HepG2 (cell line): ENCODE results near the gene MYO9A. TPM values are rescaled to one million over a fixed set of nuclear protein-coding genes. Genes with fewer than 3 reads are reported as not detected.

ENCODE experiments used
- ATAC-seq: fragments of 200-7000 bp; cut with Tn5 transposase; 3 replicates; pipeline ENCODE4 v1.9.1; 2020; ENCODE audit warnings: mild to moderate bottlenecking, moderate library complexity
- BruUV-seq: library from RNA; stranded (reverse); fragments of 400-500 nt; replicated peaks from 2 replicates; lab custom pipeline; 2021; lab: Mats Ljungman, UMichigan
- CTCF ChIA-PET: fragments of 300-600 bp; formaldehyde crosslinking; extraction: SDS; loops from one replicate; lab custom pipeline; 2021; ENCODE audit warnings: low total read pairs, inconsistent platforms, low intra/inter-chr PET ratio; lab: Yijun Ruan, JAX
- POLR2A ChIA-PET: fragments of 350-600 bp; sonication (Branson Sonifier 250); formaldehyde crosslinking; loops from one replicate; lab custom pipeline; 2020; ENCODE audit warnings: antibody characterized with exemption, inconsistent platforms; lab: Yijun Ruan, JAX
- DNase-seq: peaks from one replicate; pipeline ENCODE4 v3.0.0-alpha.2; 2015; ENCODE audit warnings: low spot score
- FAIRE-seq: peaks from 3 replicates; lab custom pipeline; 2011; peaks lifted over from hg19 to GRCh38; lab: Jason Lieb, UNC
- H2AFZ ChIP-seq: one replicate; pipeline ENCODE4 v1.6.1; 2011; ENCODE audit warnings: low read length, inconsistent platforms
- H3K27ac ChIP-seq: fragments of 300-600 bp; 3 replicates; pipeline ENCODE4 v1.8.0; 2011; ENCODE audit warnings: mixed run types, mild to moderate bottlenecking, mixed read lengths, low read length, inconsistent platforms; ENCODE audit not compliant: insufficient read depth; ENCODE audit errors: extremely low read length
- H3K27me3 ChIP-seq, 2 experiments: fragments of 200-600 bp in 1 of 2; 2 replicates in 1 of 2; 3 replicates in 1 of 2; pipeline versions ENCODE4 v1.6.0 to v1.8.0; 2011; ENCODE audit warnings: low read length in 2 of 2, mild to moderate bottlenecking in 2 of 2, moderate library complexity in 2 of 2, inconsistent platforms in 1 of 2; ENCODE audit not compliant: insufficient read depth in 2 of 2, control insufficient read depth in 1 of 2
- H3K36me3 ChIP-seq, 2 experiments: fragments of 200-600 bp in 1 of 2; replicated peaks in 1 of 2; 2 replicates in 1 of 2; 3 replicates in 1 of 2; pipeline versions ENCODE4 v1.5.1 to v1.8.0; 2011; ENCODE audit warnings: low read length in 2 of 2, inconsistent platforms in 1 of 2; ENCODE audit not compliant: insufficient read depth in 2 of 2, control insufficient read depth in 1 of 2
- H3K4me1 ChIP-seq: 2 replicates; pipeline ENCODE4 v1.5.1; 2012; ENCODE audit warnings: low read length, inconsistent platforms; ENCODE audit not compliant: insufficient read depth
- H3K4me2 ChIP-seq: 2 replicates; pipeline ENCODE4 v1.6.0; 2011; ENCODE audit warnings: low read depth, low read length, inconsistent platforms
- H3K4me3 ChIP-seq, 3 experiments: fragments of 200-600 bp in 1 of 3; sonication (generic), shearing (Covaris generic) in 1 of 3; replicated peaks in 1 of 3; 2 replicates each; pipeline ENCODE4 v1.5.1; 2011 to 2016; ENCODE audit warnings: low read length in 3 of 3, inconsistent platforms in 2 of 3, low read depth in 2 of 3, mild to moderate bottlenecking in 2 of 3, control low read depth in 1 of 3, mixed read lengths in 1 of 3; ENCODE audit not compliant: insufficient read depth in 1 of 3
- H3K79me2 ChIP-seq: one replicate; pipeline ENCODE4 v1.6.1; 2011; ENCODE audit warnings: low read length, inconsistent platforms; ENCODE audit not compliant: insufficient read depth
- H3K9ac ChIP-seq: 2 replicates; pipeline ENCODE4 v1.6.0; 2011; ENCODE audit warnings: mild to moderate bottlenecking, low read depth, low read length, inconsistent platforms; ENCODE audit not compliant: insufficient read depth
- H3K9me3 ChIP-seq: 2 replicates; pipeline ENCODE4 v1.5.1; 2012; ENCODE audit warnings: mild to moderate bottlenecking, low read length
- H4K20me1 ChIP-seq: 2 replicates; pipeline ENCODE4 v1.6.0; 2011; ENCODE audit warnings: inconsistent platforms, mild to moderate bottlenecking, low read length, moderate library complexity; ENCODE audit not compliant: insufficient read depth
- ATF7 ChIP-seq, 2 experiments: fragments of 450-650 bp in 1 of 2; sonication (generic) in 1 of 2; formaldehyde crosslinking in 1 of 2; IDR thresholded peaks; 2 replicates each; pipeline versions ENCODE4 v1.4.0 to v1.6.1; 2016 to 2020; ENCODE audit warnings: antibody characterized with exemption in 1 of 2, mild to moderate bottlenecking in 1 of 2, missing genetic modification reagents in 1 of 2
- BRCA1 ChIP-seq: sonication (generic); formaldehyde crosslinking; IDR thresholded peaks from 2 replicates; pipeline ENCODE4 v1.4.0; 2020; ENCODE audit warnings: missing genetic modification reagents
- NFYB ChIP-seq: sonication (generic); formaldehyde crosslinking; IDR thresholded peaks from 2 replicates; pipeline ENCODE4 v1.4.0; 2020; ENCODE audit warnings: missing genetic modification reagents
- NKX3-1 ChIP-seq: sonication (generic); formaldehyde crosslinking; IDR thresholded peaks from 2 replicates; pipeline ENCODE4 v1.5.0; 2020; ENCODE audit warnings: missing genetic modification reagents
- SNAPC2 ChIP-seq: sonication (generic); formaldehyde crosslinking; IDR thresholded peaks from 2 replicates; pipeline ENCODE4 v1.8.1; 2022; ENCODE audit warnings: mild to moderate bottlenecking, missing genetic modification reagents
- SP2 ChIP-seq: sonication (generic); formaldehyde crosslinking; IDR thresholded peaks from 2 replicates; pipeline ENCODE4 v1.5.1; 2020; ENCODE audit warnings: mild to moderate bottlenecking, missing genetic modification reagents
- SRSF4 ChIP-seq: fragments of 200-400 bp; formaldehyde crosslinking; IDR thresholded peaks from one replicate; pipeline ENCODE4 v1.6.1; 2018; ENCODE audit warnings: mild to moderate bottlenecking, low read depth, low read length, moderate library complexity; ENCODE audit not compliant: poor library complexity, severe bottlenecking
- ZNF263 ChIP-seq: sonication (generic); formaldehyde crosslinking; IDR thresholded peaks from 2 replicates; pipeline ENCODE4 v1.4.0; 2020; ENCODE audit warnings: missing genetic modification reagents
- WGBS: methylation state at CpG from one replicate; pipeline ENCODE4 v1.1.6; 2017; ENCODE audit warnings: low lambda C conversion rate; 5-methylcytosine and 5-hydroxymethylcytosine counted together
- in situ Hi-C: cut with HindIII; loops from 2 replicates; pipeline ENCODE4 v1.10.0; 2017; ENCODE audit warnings: low pct_unique_long_range_greater_than_20kb; ENCODE audit not compliant: extremely low pct_ligation_motif_present
- intact Hi-C: fragments of 100-400 bp; cut with micrococcal nuclease; formaldehyde crosslinking; loops from one replicate; pipeline ENCODE4 v1.10.0; 2022; ENCODE audit not compliant: unreplicated experiment
- polyA plus RNA-seq, 8 experiments: library from polyadenylated mRNA; depleted of rRNA in 3 of 8; stranded (reverse) in 7 of 8; unstranded in 1 of 8; fragments of >200 nt; fragmentation: Illumina TruSeq in 4 of 8; extraction: Trizol in 4 of 8; gene quantifications; 2 replicates each; pipeline versions ENCODE4 v1.2.1 to v1.2.3, GENCODE V29; 2011 to 2016; ENCODE audit warnings: low read depth in 4 of 8, missing spikeins in 1 of 8, mixed read lengths in 1 of 8; ENCODE audit not compliant: insufficient read depth in 1 of 8
- total RNA-seq, 5 experiments: library from RNA; depleted of rRNA; stranded (reverse); fragments of >200 nt; fragmentation: Illumina TruSeq; extraction: Trizol; gene quantifications; 2 replicates each; pipeline ENCODE4 v1.2.3, GENCODE V29; 2016; ENCODE audit warnings: low read depth in 1 of 5
- TF ChIP-seq, protein P1 (sequence below): sonication (generic); formaldehyde crosslinking; IDR thresholded peaks from 2 replicates; pipeline ENCODE4 v1.5.0; 2020; ENCODE audit warnings: mild to moderate bottlenecking, missing genetic modification reagents
- TF ChIP-seq, protein P2 (sequence below): sonication (generic); formaldehyde crosslinking; IDR thresholded peaks from 2 replicates; pipeline ENCODE4 v1.4.0; 2020; ENCODE audit warnings: mild to moderate bottlenecking, missing genetic modification reagents
- TF ChIP-seq, protein P3 (sequence below): IDR thresholded peaks from 2 replicates; pipeline ENCODE4 v1.6.1; 2016; ENCODE audit warnings: low read depth, control low read depth
- TF ChIP-seq, protein P4 (sequence below): sonication (generic); formaldehyde crosslinking; IDR thresholded peaks from 2 replicates; pipeline ENCODE4 v1.4.0; 2020; ENCODE audit warnings: missing genetic modification reagents

MYO9A gene
- total and polyA plus RNA-seq, 2 of the 13 experiments (the other 11 are each of a cell fraction or from before 2014, with no cell fraction given), result 4.8 to 15.3 TPM

DNA sequence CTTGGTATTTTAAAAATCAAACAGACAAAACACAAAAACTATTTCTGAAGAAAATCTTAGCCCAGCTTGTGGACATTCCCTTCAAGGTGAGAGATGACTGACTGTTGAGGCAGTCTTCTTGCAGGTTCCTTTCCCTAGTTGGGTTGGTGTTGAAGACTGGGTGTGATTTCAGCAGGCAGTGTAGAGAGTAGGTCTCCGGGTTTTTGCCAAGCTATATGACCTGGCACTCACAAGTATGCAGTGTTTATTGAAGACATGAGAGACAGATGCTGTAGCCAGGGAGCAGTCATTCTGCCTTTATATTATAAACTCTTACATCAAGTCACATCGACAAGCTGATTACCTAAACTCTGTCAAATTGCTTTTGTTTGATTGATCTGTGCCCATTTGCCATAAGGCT lies 17.8 kb upstream of the MYO9A start:
- no peak for DNase-seq
- intact Hi-C loops, result no loop called here

DNA sequence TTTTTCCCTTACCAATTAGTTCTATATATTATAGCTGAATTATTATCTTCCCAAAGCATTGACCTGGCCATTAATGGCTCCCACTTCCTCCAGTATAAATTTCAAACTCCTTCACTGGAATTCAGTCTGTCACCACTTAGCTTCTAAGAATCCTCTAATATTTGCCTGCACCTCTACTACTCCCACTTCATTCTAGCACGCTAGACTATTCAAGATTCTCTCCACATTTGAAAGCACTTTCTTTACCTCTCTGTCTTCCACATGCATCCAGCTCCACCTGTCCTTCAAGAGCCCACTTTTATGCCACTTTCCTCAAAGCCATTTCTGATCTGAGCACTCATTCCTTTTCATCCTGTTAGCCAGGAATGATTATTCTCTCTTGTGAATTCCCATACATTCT lies 15.3 kb upstream of the MYO9A start:
- FAIRE-seq (no peak), DNase-seq (no peak), ATAC-seq (no peak)
- no peaks in the 10 kb centered on the region for H3K79me2 ChIP-seq
- H3K4me1 ChIP-seq, result peaks cover 16% of the 10 kb centered on the region; the same call in 1 of the 2 replicates
- POLR2A ChIA-PET, result interaction anchor here (0.7 kb wide), 1 partner anchor 15 kb away, joined by 3 read pairs; the partner anchor contains the start of genes MYO9A and SENP8
- no peak overlapping the region for H3K4me3 ChIP-seq
- H3K27ac ChIP-seq, result no peak overlapping the region
- WGBS, result 79% methylated on average over 1 of the region's 1 CpG
- H3K9me3 ChIP-seq, result no peaks in the 10 kb centered on the region
- BruUV-seq, result no TSS peak
- H3K4me2 ChIP-seq, result no peak overlapping the region
- H2AFZ ChIP-seq, result no peak overlapping the region
- no peaks in the 10 kb centered on the region for H3K36me3 ChIP-seq
- in situ Hi-C loops (no loop called here), intact Hi-C loops (no loop called here)
- no peaks in the 10 kb centered on the region for H3K27me3 ChIP-seq
- CTCF ChIA-PET, result no interaction called here
- no peaks in the 10 kb centered on the region for H4K20me1 ChIP-seq
- no peak overlapping the region for H3K9ac ChIP-seq
- no peak for TF ChIP-seq SP2
- TF ChIP-seq, protein P1, sequence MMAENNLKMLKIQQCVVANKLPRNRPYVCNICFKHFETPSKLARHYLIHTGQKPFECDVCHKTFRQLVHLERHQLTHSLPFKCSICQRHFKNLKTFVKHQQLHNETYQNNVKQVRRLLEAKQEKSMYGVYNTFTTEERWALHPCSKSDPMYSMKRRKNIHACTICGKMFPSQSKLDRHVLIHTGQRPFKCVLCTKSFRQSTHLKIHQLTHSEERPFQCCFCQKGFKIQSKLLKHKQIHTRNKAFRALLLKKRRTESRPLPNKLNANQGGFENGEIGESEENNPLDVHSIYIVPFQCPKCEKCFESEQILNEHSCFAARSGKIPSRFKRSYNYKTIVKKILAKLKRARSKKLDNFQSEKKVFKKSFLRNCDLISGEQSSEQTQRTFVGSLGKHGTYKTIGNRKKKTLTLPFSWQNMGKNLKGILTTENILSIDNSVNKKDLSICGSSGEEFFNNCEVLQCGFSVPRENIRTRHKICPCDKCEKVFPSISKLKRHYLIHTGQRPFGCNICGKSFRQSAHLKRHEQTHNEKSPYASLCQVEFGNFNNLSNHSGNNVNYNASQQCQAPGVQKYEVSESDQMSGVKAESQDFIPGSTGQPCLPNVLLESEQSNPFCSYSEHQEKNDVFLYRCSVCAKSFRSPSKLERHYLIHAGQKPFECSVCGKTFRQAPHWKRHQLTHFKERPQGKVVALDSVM (CRISPR knock-in tag), result no peak
- TF ChIP-seq ATF7 (IDR thresholded peaks at IDR 0.05), result no peak
- no peak for TF ChIP-seq ATF7 (CRISPR knock-in tag; IDR thresholded peaks at IDR 0.05)
- TF ChIP-seq, protein P2, sequence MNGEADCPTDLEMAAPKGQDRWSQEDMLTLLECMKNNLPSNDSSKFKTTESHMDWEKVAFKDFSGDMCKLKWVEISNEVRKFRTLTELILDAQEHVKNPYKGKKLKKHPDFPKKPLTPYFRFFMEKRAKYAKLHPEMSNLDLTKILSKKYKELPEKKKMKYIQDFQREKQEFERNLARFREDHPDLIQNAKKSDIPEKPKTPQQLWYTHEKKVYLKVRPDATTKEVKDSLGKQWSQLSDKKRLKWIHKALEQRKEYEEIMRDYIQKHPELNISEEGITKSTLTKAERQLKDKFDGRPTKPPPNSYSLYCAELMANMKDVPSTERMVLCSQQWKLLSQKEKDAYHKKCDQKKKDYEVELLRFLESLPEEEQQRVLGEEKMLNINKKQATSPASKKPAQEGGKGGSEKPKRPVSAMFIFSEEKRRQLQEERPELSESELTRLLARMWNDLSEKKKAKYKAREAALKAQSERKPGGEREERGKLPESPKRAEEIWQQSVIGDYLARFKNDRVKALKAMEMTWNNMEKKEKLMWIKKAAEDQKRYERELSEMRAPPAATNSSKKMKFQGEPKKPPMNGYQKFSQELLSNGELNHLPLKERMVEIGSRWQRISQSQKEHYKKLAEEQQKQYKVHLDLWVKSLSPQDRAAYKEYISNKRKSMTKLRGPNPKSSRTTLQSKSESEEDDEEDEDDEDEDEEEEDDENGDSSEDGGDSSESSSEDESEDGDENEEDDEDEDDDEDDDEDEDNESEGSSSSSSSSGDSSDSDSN (CRISPR knock-in tag), result no peak
- TF ChIP-seq SRSF4, result no peak
- no peak for TF ChIP-seq BRCA1
- no peak for TF ChIP-seq NKX3-1
- TF ChIP-seq SNAPC2 (CRISPR knock-in tag), result no peak
- no peak for TF ChIP-seq NFYB (CRISPR knock-in tag)

More for the DNA sequence above, 17.8 kb upstream of the MYO9A start:
- Histone ChIP-seq H2AFZ (no peak overlapping the region), H3K9me3 (no peaks in the 10 kb centered on the region), H3K36me3 (no peaks in the 10 kb centered on the region), H3K4me3 (no peak overlapping the region), H3K27ac (no peak overlapping the region), H3K9ac (no peak overlapping the region), H3K27me3 (no peaks in the 10 kb centered on the region), H3K4me2 (no peak overlapping the region), H4K20me1 (no peaks in the 10 kb centered on the region), H3K4me1 (peaks cover 7% of the 10 kb centered on the region; the same call in 1 of the 2 replicates), H3K79me2 (no peaks in the 10 kb centered on the region)
- ChIA-PET CTCF (no interaction called here), POLR2A (no interaction called here)
- TF ChIP-seq, protein P3, sequence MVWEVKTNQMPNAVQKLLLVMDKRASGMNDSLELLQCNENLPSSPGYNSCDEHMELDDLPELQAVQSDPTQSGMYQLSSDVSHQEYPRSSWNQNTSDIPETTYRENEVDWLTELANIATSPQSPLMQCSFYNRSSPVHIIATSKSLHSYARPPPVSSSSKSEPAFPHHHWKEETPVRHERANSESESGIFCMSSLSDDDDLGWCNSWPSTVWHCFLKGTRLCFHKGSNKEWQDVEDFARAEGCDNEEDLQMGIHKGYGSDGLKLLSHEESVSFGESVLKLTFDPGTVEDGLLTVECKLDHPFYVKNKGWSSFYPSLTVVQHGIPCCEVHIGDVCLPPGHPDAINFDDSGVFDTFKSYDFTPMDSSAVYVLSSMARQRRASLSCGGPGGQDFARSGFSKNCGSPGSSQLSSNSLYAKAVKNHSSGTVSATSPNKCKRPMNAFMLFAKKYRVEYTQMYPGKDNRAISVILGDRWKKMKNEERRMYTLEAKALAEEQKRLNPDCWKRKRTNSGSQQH (CRISPR knock-in tag), result no peak
- no peak for TF ChIP-seq ZNF263 (CRISPR knock-in tag)
- TF ChIP-seq, protein P4, sequence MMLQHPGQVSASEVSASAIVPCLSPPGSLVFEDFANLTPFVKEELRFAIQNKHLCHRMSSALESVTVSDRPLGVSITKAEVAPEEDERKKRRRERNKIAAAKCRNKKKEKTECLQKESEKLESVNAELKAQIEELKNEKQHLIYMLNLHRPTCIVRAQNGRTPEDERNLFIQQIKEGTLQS, result no peak
- ATAC-seq (no peak), FAIRE-seq (no peak)
- in situ Hi-C loops, result no loop called here
- 2% methylated on average over 2 of the region's 2 CpGs for WGBS
- BruUV-seq, result no TSS peak
